Testis (tissue), 3 donors: ENCODE data around the gene ZNF814. TPM values are rescaled to one million over a fixed set of nuclear protein-coding genes. Genes with fewer than 3 reads are reported as not detected.
"Not testable (repeated sequence)": the region's sequence is repeated elsewhere in the genome, so short reads cannot be mapped to it uniquely, and the experiment has no call there.

Source experiments
- DNase-seq: peaks from one replicate; pipeline ENCODE4 v3.0.0-alpha.2; 2019
- H3K27ac ChIP-seq, 2 donors: fragments of 200-600 bp; sonication (generic); one replicate each; pipeline ENCODE4 v1.5.1; 2019
- H3K27me3 ChIP-seq: fragments of 200-600 bp; sonication (generic); one replicate; pipeline ENCODE4 v1.5.1; 2019
- H3K36me3 ChIP-seq: fragments of 200-600 bp; sonication (generic); one replicate; pipeline ENCODE4 v1.5.1; 2017; ENCODE audit warnings: low read depth; ENCODE audit errors: missing control alignments
- H3K4me1 ChIP-seq: fragments of 200-600 bp; sonication (generic); one replicate; pipeline ENCODE4 v1.5.1; 2019
- H3K4me3 ChIP-seq, 2 donors: fragments of 200-600 bp; sonication (generic); one replicate each; pipeline ENCODE4 v1.5.1; 2017 to 2019
- H3K9me3 ChIP-seq: fragments of 200-600 bp; sonication (generic); one replicate; pipeline ENCODE4 v1.5.1; 2017
- CTCF ChIP-seq, 3 experiments: fragments of 450-650 bp in 2 of 3; fragments of 200-600 bp in 1 of 3; sonication (generic) in 1 of 3; IDR thresholded peaks; one replicate each; pipeline ENCODE4 v1.5.1; 2016 to 2019; ENCODE audit warnings: antibody characterized with exemption in 3 of 3, mild to moderate bottlenecking in 2 of 3, moderate library complexity in 1 of 3
- POLR2A ChIP-seq: fragments of 450-650 bp; IDR thresholded peaks from one replicate; pipeline ENCODE4 v1.6.1; 2017; ENCODE audit warnings: antibody characterized with exemption, mild to moderate bottlenecking, moderate library complexity
- WGBS, 2 donors: methylation state at CpG; one replicate each; pipeline ENCODE4 v1.1.5; 2018; 5-methylcytosine and 5-hydroxymethylcytosine counted together
- intact Hi-C: fragments of 100-400 bp; cut with DNase I; formaldehyde crosslinking; loops from one replicate; pipeline ENCODE4 v1.15.1; 2023; ENCODE audit warnings: low total_unique reads
- polyA plus RNA-seq: library from polyadenylated mRNA; stranded (reverse); fragments of 350-450 nt; fragmentation: Illumina TruSeq; extraction: RNeasy Lipid Tissue Mini Kit (QIAGEN cat#74804); gene quantifications from one replicate; pipeline ENCODE4 v1.2.3, GENCODE V29; 2014; ENCODE audit warnings: low read depth, low replicate concordance; ENCODE audit not compliant: insufficient read depth
- total RNA-seq, 2 donors: library from RNA; depleted of rRNA; stranded (reverse); fragments of >200 nt; gene quantifications; one replicate each; pipeline ENCODE4 v1.2.3, GENCODE V29; 2016

The ZNF814 gene
- total and polyA plus RNA-seq, 3 donors from 2014 or later: 21.8 to 54.8 (median 38.4) TPM

- no peaks in the 10 kb centered on the region for H3K9me3 ChIP-seq
- WGBS, 2 donors: 99 to 100% methylated on average over 2 of the region's 2 CpGs
- H3K27ac ChIP-seq: no peak overlapping the region
- no peaks in the 10 kb centered on the region for H3K36me3 ChIP-seq
- DNase-seq: no peak
- intact Hi-C loops: no loop called here
- H3K4me1 ChIP-seq: no peaks in the 10 kb centered on the region
- H3K4me3 ChIP-seq: no peak overlapping the region
- TF ChIP-seq POLR2A: no peak
- no peak for TF ChIP-seq CTCF (IDR thresholded peaks at IDR 0.05)
- no peaks in the 10 kb centered on the region for H3K27me3 ChIP-seq
Observed at GRCh38 chr19:57870225-57870624, 18.6 kb downstream of the ZNF814 start.

GRCh38 chr19:57869655-57870054 is 19.2 kb downstream of the ZNF814 start:
- DNase-seq, H3K9me3 ChIP-seq, H3K27ac ChIP-seq, H3K4me1 ChIP-seq, H3K27me3 ChIP-seq, H3K36me3 ChIP-seq, H3K4me3 ChIP-seq, intact Hi-C loops: not testable (repeated sequence)
- WGBS, 2 donors: 88 to 93% methylated on average over 6 of the region's 6 CpGs

GRCh38 chr19:57867868-57868492 is 20.9 kb downstream of the ZNF814 start:
- TF ChIP-seq CTCF (IDR thresholded peaks at IDR 0.05) (no peak), POLR2A (no peak)
- Histone ChIP-seq H3K36me3 (no peaks in the 10 kb centered on the region), H3K9me3 (no peaks in the 10 kb centered on the region), H3K4me3 (no peak overlapping the region), H3K27me3 (no peaks in the 10 kb centered on the region), H3K27ac (no peak overlapping the region), H3K4me1 (no peaks in the 10 kb centered on the region)
- intact Hi-C loops: no loop called here
- WGBS, 2 donors: 96 to 97% methylated on average over 6 to 7 of the region's 7 CpGs
- DNase-seq: no peak

GRCh38 chr19:57862351-57862750 is 26.5 kb downstream of the ZNF814 start:
- H3K9me3 ChIP-seq, intact Hi-C loops, DNase-seq, H3K4me3 ChIP-seq, H3K27me3 ChIP-seq, H3K36me3 ChIP-seq, H3K27ac ChIP-seq, H3K4me1 ChIP-seq: not testable (repeated sequence)
- WGBS, 2 donors: 86 to 92% methylated on average over 3 of the region's 3 CpGs

- WGBS, 2 donors: 81 to 88% methylated on average over 2 of the region's 2 CpGs
- H3K4me3 ChIP-seq, H3K36me3 ChIP-seq, H3K4me1 ChIP-seq, intact Hi-C loops, H3K27me3 ChIP-seq, H3K9me3 ChIP-seq, DNase-seq, H3K27ac ChIP-seq: not testable (repeated sequence)
Observed at GRCh38 chr19:57854117-57854516, 34.7 kb downstream of the ZNF814 start.

- intact Hi-C loops, H3K27me3 ChIP-seq: not testable (repeated sequence)
Observed at GRCh38 chr19:57851812-57852603, 36.8 kb downstream of the ZNF814 start.

More at GRCh38 chr19:57851812-57852603, 36.8 kb downstream of the ZNF814 start:
- not testable (repeated sequence) for H3K4me3 ChIP-seq, H3K4me1 ChIP-seq, H3K36me3 ChIP-seq, H3K27ac ChIP-seq, DNase-seq, H3K9me3 ChIP-seq
- 86 to 95% methylated on average over 5 of the region's 6 CpGs for WGBS, 2 donors
